Measurements from ENCODE around the gene DLST.

DLST gene

DNA sequence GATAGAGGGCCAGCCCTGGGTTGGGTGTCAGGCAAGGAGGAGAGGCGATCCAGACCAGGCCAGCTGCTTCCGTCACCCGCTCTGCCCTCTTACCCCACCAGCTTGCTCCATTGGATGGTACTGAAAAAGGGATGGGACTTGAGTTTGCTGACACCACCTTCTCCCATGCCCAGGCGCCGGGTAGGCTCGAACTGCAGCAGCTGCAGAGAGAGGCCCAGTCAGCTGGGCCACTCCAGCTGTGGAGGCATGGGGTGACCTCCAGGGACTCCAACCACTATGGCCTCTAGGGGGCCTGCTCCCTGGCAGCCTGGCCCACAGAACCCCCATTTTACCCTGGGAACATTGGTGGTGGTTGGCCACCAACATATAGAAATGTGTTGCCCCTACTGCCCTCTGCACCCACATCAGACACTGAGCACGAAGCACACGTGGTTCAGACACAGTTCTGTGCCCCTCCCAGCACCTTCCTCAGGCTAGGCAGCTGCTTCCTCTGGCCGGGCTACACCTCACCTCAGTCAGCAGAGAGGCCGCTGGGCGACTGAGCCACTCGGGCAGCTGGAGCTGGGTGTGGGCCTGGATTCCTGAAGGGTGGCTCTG is 25.3 kb downstream of the DLST start:
- no peak for TF ChIP-seq POLR2AphosphoS5 (IDR thresholded peaks at IDR 0.05; ENCODE audit: low read depth)
- TF ChIP-seq, protein P1, sequence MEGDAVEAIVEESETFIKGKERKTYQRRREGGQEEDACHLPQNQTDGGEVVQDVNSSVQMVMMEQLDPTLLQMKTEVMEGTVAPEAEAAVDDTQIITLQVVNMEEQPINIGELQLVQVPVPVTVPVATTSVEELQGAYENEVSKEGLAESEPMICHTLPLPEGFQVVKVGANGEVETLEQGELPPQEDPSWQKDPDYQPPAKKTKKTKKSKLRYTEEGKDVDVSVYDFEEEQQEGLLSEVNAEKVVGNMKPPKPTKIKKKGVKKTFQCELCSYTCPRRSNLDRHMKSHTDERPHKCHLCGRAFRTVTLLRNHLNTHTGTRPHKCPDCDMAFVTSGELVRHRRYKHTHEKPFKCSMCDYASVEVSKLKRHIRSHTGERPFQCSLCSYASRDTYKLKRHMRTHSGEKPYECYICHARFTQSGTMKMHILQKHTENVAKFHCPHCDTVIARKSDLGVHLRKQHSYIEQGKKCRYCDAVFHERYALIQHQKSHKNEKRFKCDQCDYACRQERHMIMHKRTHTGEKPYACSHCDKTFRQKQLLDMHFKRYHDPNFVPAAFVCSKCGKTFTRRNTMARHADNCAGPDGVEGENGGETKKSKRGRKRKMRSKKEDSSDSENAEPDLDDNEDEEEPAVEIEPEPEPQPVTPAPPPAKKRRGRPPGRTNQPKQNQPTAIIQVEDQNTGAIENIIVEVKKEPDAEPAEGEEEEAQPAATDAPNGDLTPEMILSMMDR (IDR thresholded peaks at IDR 0.05; ENCODE audit: insufficient read depth, low read length): no peak
- TF ChIP-seq GABPA (IDR thresholded peaks at IDR 0.05; ENCODE audit: low read depth): no peak
- TF ChIP-seq, protein P2, sequence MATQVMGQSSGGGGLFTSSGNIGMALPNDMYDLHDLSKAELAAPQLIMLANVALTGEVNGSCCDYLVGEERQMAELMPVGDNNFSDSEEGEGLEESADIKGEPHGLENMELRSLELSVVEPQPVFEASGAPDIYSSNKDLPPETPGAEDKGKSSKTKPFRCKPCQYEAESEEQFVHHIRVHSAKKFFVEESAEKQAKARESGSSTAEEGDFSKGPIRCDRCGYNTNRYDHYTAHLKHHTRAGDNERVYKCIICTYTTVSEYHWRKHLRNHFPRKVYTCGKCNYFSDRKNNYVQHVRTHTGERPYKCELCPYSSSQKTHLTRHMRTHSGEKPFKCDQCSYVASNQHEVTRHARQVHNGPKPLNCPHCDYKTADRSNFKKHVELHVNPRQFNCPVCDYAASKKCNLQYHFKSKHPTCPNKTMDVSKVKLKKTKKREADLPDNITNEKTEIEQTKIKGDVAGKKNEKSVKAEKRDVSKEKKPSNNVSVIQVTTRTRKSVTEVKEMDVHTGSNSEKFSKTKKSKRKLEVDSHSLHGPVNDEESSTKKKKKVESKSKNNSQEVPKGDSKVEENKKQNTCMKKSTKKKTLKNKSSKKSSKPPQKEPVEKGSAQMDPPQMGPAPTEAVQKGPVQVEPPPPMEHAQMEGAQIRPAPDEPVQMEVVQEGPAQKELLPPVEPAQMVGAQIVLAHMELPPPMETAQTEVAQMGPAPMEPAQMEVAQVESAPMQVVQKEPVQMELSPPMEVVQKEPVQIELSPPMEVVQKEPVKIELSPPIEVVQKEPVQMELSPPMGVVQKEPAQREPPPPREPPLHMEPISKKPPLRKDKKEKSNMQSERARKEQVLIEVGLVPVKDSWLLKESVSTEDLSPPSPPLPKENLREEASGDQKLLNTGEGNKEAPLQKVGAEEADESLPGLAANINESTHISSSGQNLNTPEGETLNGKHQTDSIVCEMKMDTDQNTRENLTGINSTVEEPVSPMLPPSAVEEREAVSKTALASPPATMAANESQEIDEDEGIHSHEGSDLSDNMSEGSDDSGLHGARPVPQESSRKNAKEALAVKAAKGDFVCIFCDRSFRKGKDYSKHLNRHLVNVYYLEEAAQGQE (IDR thresholded peaks at IDR 0.05; ENCODE audit: insufficient replicate concordance, low read depth): no peak
- no peak for TF ChIP-seq SPI1 (IDR thresholded peaks at IDR 0.05; ENCODE audit: borderline replicate concordance, low read depth)
- Histone ChIP-seq H3K4me3 (replicated peaks; ENCODE audit: insufficient read depth, low read length) (no peak overlapping the region), H3K27me3 (ENCODE audit: insufficient read depth, poor library complexity, severe bottlenecking) (no peaks in the 10 kb centered on the region), H3K27ac (replicated peaks) (no peak overlapping the region)
- no peak for DNase-seq (ENCODE audit: low read depth in 1 of 2, low spot score in 1 of 2)

DNA sequence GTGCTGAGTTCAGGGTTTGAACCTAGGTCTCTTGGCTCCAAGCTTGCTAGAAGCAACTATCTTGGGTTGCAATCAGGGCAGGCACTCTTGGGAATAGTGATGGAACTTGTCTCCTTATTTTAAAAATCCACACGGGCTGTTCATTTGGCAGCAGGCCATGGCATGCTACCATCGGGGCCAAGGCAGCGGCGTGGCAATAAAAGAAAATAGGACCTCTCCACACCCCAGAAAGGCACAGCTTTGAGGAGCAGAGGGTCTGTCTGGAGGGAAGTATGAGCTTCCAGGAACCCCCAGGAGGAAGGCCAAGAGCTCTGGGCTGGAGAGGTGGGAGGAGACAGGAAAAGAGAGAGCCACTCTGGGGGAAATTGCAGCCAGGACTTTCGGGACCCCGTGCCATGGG is 26.0 kb downstream of the DLST start:
- Histone ChIP-seq H3K4me3 (replicated peaks; ENCODE audit: insufficient read depth, low read length) (no peak overlapping the region), H3K27ac (replicated peaks) (no peak overlapping the region), H3K27me3 (ENCODE audit: insufficient read depth, poor library complexity, severe bottlenecking) (no peaks in the 10 kb centered on the region)
- no peak for TF ChIP-seq POLR2AphosphoS5 (IDR thresholded peaks at IDR 0.05; ENCODE audit: low read depth)
- TF ChIP-seq, protein P2 (IDR thresholded peaks at IDR 0.05; ENCODE audit: insufficient replicate concordance, low read depth): no peak
- TF ChIP-seq, protein P1 (IDR thresholded peaks at IDR 0.05; ENCODE audit: insufficient read depth, low read length): no peak
- no peak for TF ChIP-seq SPI1 (IDR thresholded peaks at IDR 0.05; ENCODE audit: borderline replicate concordance, low read depth)
- no peak for TF ChIP-seq GABPA (IDR thresholded peaks at IDR 0.05; ENCODE audit: low read depth)
- no peak for DNase-seq (ENCODE audit: low read depth in 1 of 2, low spot score in 1 of 2)

DNA sequence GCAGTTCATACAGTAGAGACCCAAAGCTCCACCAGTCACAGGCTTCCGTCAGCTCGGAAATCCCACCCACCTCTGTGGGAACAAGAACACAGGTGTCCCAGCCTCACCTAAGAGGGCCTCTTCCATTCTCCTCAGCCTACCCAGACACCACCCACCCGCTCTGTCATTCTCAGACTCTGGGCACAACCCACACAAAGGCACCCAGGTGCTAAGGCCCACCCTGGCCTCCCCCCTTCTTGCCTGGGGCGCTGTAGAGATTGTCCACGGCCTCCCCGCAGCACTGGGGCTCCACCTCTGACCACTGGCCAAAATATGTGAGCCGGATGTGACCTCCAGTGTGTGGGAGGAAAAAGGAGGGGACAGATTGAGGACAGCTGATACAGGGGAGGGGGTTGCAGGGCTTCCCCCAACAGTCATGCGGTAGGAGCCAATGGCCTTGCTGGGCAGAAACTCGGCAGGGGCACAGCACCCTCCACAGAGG is 27.2 kb downstream of the DLST start:
- DNase-seq (ENCODE audit: low read depth in 1 of 2, low spot score in 1 of 2): no peak
- no peak overlapping the region for H3K27ac ChIP-seq (replicated peaks)
- TF ChIP-seq GABPA (IDR thresholded peaks at IDR 0.05; ENCODE audit: low read depth) (no peak), SPI1 (IDR thresholded peaks at IDR 0.05; ENCODE audit: borderline replicate concordance, low read depth) (no peak), POLR2AphosphoS5 (IDR thresholded peaks at IDR 0.05; ENCODE audit: low read depth) (no peak)
- TF ChIP-seq, protein P2 (IDR thresholded peaks at IDR 0.05; ENCODE audit: insufficient replicate concordance, low read depth): no peak
- TF ChIP-seq, protein P1 (IDR thresholded peaks at IDR 0.05; ENCODE audit: insufficient read depth, low read length): no peak
- no peak overlapping the region for H3K4me3 ChIP-seq (replicated peaks; ENCODE audit: insufficient read depth, low read length)
- no peaks in the 10 kb centered on the region for H3K27me3 ChIP-seq (ENCODE audit: insufficient read depth, poor library complexity, severe bottlenecking)

All from HL-60 (cell line).